ENCODE measurements around the gene TUBB1. TPM values are rescaled to one million over a fixed set of nuclear protein-coding genes. Genes with fewer than 3 reads are reported as not detected.
A peak's percentile ranks its signal among the peaks of the same experiment; 100 is the strongest.
"Not testable (repeated sequence)": the region's sequence is repeated elsewhere in the genome, so short reads cannot be mapped to it uniquely, and the experiment has no call there.

The TUBB1 gene
- total RNA-seq, 2 donors from 2014 or later = not detected

GRCh38 chr20:58983115-58983468 lies 36.1 kb upstream of the TUBB1 start:
- ATAC-seq; DNase-seq (ENCODE audit: low spot score); H3K27me3 Mint-ChIP-seq; H3K9me3 Mint-ChIP-seq: not testable (repeated sequence)
- peaks cover 26 to 43% of the 10 kb centered on the region in 2 donors for H3K4me1 Mint-ChIP-seq (ENCODE audit: low read depth in 2 of 2)
- H3K36me3 Mint-ChIP-seq = peaks cover 15% of the 10 kb centered on the region
- H3K27ac Mint-ChIP-seq = peak overlapping the region; percentile 63 to 83
- H3K4me3 Mint-ChIP-seq = peak overlapping the region; percentile 88

GRCh38 chr20:58984691-58985090 lies 34.5 kb upstream of the TUBB1 start:
- H3K27me3 Mint-ChIP-seq = no peaks in the 10 kb centered on the region
- DNase-seq (ENCODE audit: low spot score) (no peak), ATAC-seq (no peak)
- peaks cover 23% of the 10 kb centered on the region for H3K36me3 Mint-ChIP-seq
- H3K4me1 Mint-ChIP-seq (ENCODE audit: low read depth in 2 of 2) = peaks cover 28 to 43% of the 10 kb centered on the region in 2 donors
- H3K27ac Mint-ChIP-seq = peak overlapping the region; percentile 53 to 83
- no peaks in the 10 kb centered on the region for H3K9me3 Mint-ChIP-seq
- peak overlapping the region; percentile 29 for H3K4me3 Mint-ChIP-seq

DNA sequence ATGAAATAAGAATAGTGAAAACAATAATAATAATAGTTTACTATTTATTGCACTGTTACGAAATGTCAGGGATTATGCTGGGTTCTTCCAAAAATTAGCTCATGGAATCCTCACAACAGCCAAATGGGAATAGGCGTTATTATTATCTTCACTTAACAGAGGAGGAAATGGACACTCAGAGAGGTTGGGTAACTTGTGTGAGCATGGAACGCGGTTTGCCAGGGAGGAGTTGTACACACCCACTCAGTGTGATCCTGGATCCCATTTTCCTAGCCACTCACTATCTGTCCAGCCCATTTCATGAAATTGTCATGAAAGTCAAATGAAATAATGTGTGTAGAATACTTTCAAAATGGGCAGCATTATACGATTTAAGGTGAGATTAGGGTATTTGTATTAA lies 33.6 kb upstream of the TUBB1 start:
- peaks cover 28 to 43% of the 10 kb centered on the region in 2 donors for H3K4me1 Mint-ChIP-seq (ENCODE audit: low read depth in 2 of 2)
- ATAC-seq (no peak), DNase-seq (ENCODE audit: low spot score) (no peak)
- no peak overlapping the region for H3K27ac Mint-ChIP-seq
- no peaks in the 10 kb centered on the region for H3K9me3 Mint-ChIP-seq
- no peak overlapping the region for H3K4me3 Mint-ChIP-seq
- peaks cover 27% of the 10 kb centered on the region for H3K36me3 Mint-ChIP-seq
- H3K27me3 Mint-ChIP-seq = no peaks in the 10 kb centered on the region

- Mint-ChIP-seq H3K27ac (peak overlapping the region in 1 of 2 donors; percentile 47), H3K36me3 (peaks cover 32% of the 10 kb centered on the region), H3K4me3 (no peak overlapping the region), H3K9me3 (no peaks in the 10 kb centered on the region), H3K4me1 (ENCODE audit: low read depth in 2 of 2) (peaks cover 28 to 43% of the 10 kb centered on the region in 2 donors), H3K27me3 (no peaks in the 10 kb centered on the region)
- ATAC-seq (no peak), DNase-seq (ENCODE audit: low spot score) (no peak)
Measured at GRCh38 chr20:58986286-58986967, 32.8 kb upstream of the TUBB1 start.

- Mint-ChIP-seq H3K9me3 (no peaks in the 10 kb centered on the region), H3K36me3 (peaks cover 36% of the 10 kb centered on the region), H3K27me3 (no peaks in the 10 kb centered on the region), H3K27ac (peak overlapping the region in 1 of 2 donors; percentile 47), H3K4me1 (ENCODE audit: low read depth in 2 of 2) (peaks cover 28 to 47% of the 10 kb centered on the region in 2 donors), H3K4me3 (no peak overlapping the region)
- DNase-seq (ENCODE audit: low spot score) = no peak
- ATAC-seq = no peak
Measured at GRCh38 chr20:58986968-58987517, 32.2 kb upstream of the TUBB1 start.

- Mint-ChIP-seq H3K9me3 (no peaks in the 10 kb centered on the region), H3K27me3 (no peaks in the 10 kb centered on the region), H3K36me3 (peaks cover 36% of the 10 kb centered on the region), H3K27ac (no peak overlapping the region), H3K4me3 (no peak overlapping the region), H3K4me1 (ENCODE audit: low read depth in 2 of 2) (peaks cover 21 to 37% of the 10 kb centered on the region in 2 donors)
- no peak for ATAC-seq
- no peak for DNase-seq (ENCODE audit: low spot score)
Measured at GRCh38 chr20:58987790-58988564, 31.3 kb upstream of the TUBB1 start.

DNA sequence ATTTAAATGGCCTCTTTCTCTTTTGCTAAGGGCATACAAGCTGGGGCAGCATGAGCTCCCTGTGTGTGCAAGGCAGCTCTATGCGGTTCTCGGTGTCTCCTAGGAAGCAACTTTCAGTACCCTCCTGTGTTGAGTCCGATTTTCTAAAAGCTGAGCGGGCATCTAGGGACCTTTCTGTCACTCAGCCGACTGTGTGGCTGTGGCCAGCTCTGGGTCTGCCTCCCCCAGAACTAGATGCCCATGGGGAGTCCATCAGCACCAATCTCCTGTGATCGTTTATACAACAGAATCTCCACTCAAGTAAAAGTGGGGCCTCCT lies 30.7 kb upstream of the TUBB1 start:
- no peaks in the 10 kb centered on the region for H3K27me3 Mint-ChIP-seq
- DNase-seq (ENCODE audit: low spot score) (no peak), ATAC-seq (no peak)
- no peaks in the 10 kb centered on the region for H3K9me3 Mint-ChIP-seq
- no peak overlapping the region for H3K27ac Mint-ChIP-seq
- H3K4me3 Mint-ChIP-seq = no peak overlapping the region
- H3K36me3 Mint-ChIP-seq = peaks cover 36% of the 10 kb centered on the region
- peaks cover 21 to 36% of the 10 kb centered on the region in 2 donors for H3K4me1 Mint-ChIP-seq (ENCODE audit: low read depth in 2 of 2)

GRCh38 chr20:58989196-58989595 lies 30.0 kb upstream of the TUBB1 start:
- H3K27me3 Mint-ChIP-seq = no peaks in the 10 kb centered on the region
- ATAC-seq (no peak), DNase-seq (ENCODE audit: low spot score) (no peak)
- no peak overlapping the region for H3K4me3 Mint-ChIP-seq
- H3K4me1 Mint-ChIP-seq (ENCODE audit: low read depth in 2 of 2) = peaks cover 14 to 30% of the 10 kb centered on the region in 2 donors
- H3K9me3 Mint-ChIP-seq = no peaks in the 10 kb centered on the region
- H3K36me3 Mint-ChIP-seq = peaks cover 36% of the 10 kb centered on the region
- H3K27ac Mint-ChIP-seq = no peak overlapping the region

GRCh38 chr20:58990651-58991445 lies 28.4 kb upstream of the TUBB1 start:
- H3K27ac Mint-ChIP-seq = peak overlapping the region in 1 of 2 donors; percentile 13
- ATAC-seq = no peak
- H3K4me3 Mint-ChIP-seq = no peak overlapping the region
- no peak for DNase-seq (ENCODE audit: low spot score)
- peaks cover 9 to 14% of the 10 kb centered on the region in 2 donors for H3K4me1 Mint-ChIP-seq (ENCODE audit: low read depth in 2 of 2)
- peaks cover 43% of the 10 kb centered on the region for H3K36me3 Mint-ChIP-seq
- no peaks in the 10 kb centered on the region for H3K27me3 Mint-ChIP-seq
- H3K9me3 Mint-ChIP-seq = no peaks in the 10 kb centered on the region

- H3K27me3 Mint-ChIP-seq = no peaks in the 10 kb centered on the region
- H3K36me3 Mint-ChIP-seq = peaks cover 44% of the 10 kb centered on the region
- H3K4me1 Mint-ChIP-seq (ENCODE audit: low read depth in 2 of 2) = peaks cover 10% of the 10 kb centered on the region in 2 donors
- H3K27ac Mint-ChIP-seq = peak overlapping the region in 1 of 2 donors; percentile 13
- DNase-seq (ENCODE audit: low spot score) (no peak), ATAC-seq (no peak)
- no peak overlapping the region for H3K4me3 Mint-ChIP-seq
- H3K9me3 Mint-ChIP-seq = no peaks in the 10 kb centered on the region
Measured at GRCh38 chr20:58991715-58992114, 27.5 kb upstream of the TUBB1 start.

DNA sequence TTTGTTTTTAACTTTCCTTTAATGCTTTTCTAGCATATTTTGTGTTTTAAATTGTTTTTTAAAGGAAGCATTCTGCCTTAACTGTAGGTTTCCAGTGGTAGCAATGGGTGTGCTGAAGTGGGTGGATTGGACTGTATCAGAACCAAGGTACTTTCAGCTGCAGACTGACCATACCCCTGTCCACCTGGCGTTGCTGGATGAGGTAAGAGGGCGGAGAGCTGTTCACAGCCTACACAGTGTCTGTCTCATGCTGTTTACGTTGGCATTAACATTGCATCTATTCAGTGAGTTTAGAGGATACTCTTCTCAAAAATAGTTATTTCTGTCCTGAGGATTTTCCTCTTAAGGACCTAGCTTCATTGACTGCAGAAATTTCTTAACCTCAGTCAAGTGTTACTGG lies 26.3 kb upstream of the TUBB1 start:
- Mint-ChIP-seq H3K27ac (no peak overlapping the region), H3K9me3 (no peaks in the 10 kb centered on the region), H3K27me3 (no peaks in the 10 kb centered on the region), H3K4me1 (ENCODE audit: low read depth in 2 of 2) (peaks cover 4 to 5% of the 10 kb centered on the region in 2 donors), H3K36me3 (peaks cover 33% of the 10 kb centered on the region), H3K4me3 (no peak overlapping the region)
- no peak for ATAC-seq
- no peak for DNase-seq (ENCODE audit: low spot score)

DNA sequence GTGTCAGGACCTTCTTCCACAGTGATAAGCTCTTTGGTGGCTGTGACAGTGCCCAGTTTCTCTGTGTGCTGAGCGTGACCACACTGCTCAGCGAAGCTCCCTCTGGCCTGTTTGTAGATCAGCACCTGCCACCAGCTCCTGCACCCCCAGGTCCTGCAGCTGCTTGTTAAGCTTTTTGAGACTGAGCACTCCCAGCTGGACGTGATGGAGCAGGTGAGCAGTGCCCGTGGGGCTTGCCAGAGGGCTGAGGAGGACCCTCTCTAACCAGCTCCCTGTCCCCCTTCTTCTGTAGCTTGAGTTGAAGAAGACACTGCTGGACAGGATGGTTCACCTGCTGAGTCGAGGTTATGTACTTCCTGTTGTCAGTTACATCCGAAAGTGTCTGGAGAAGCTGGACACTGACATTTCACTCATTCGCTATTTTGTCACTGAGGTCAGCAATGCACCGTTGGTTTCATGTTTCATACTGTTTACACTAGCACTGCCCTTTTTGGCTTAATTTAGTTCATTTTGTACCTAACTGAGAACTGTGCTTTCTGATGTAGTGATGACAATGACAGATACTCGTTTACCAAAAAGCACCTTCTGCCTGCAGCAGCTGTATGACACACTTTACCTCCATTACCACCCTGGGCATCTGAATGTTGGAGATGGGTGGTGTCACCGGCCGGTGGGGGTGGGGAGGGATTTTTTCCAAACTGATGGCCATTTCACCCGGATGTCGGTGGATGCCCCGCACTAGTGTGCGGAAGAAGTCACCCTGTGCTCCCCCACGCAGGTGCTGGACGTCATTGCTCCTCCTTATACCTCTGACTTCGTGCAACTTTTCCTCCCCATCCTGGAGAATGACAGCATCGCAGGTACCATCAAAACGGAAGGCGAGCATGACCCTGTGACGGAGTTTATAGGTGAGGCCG lies 25.6 kb upstream of the TUBB1 start:
- Mint-ChIP-seq H3K27me3 (no peaks in the 10 kb centered on the region), H3K9me3 (no peaks in the 10 kb centered on the region), H3K4me1 (ENCODE audit: low read depth in 2 of 2) (peaks cover 4 to 5% of the 10 kb centered on the region in 2 donors), H3K27ac (no peak overlapping the region), H3K4me3 (no peak overlapping the region), H3K36me3 (peaks cover 31% of the 10 kb centered on the region)
- DNase-seq (ENCODE audit: low spot score) = no peak
- no peak for ATAC-seq
